ENCODE results near the gene PLXNC1. TPM values are rescaled to one million over a fixed set of nuclear protein-coding genes. Genes with fewer than 3 reads are reported as not detected.

Gene PLXNC1
- total and polyA plus RNA-seq, 2 of the 8 experiments (the other 6 are each of a cell fraction or from before 2014, with no cell fraction given): 0.83 to 2.0 TPM

DNA sequence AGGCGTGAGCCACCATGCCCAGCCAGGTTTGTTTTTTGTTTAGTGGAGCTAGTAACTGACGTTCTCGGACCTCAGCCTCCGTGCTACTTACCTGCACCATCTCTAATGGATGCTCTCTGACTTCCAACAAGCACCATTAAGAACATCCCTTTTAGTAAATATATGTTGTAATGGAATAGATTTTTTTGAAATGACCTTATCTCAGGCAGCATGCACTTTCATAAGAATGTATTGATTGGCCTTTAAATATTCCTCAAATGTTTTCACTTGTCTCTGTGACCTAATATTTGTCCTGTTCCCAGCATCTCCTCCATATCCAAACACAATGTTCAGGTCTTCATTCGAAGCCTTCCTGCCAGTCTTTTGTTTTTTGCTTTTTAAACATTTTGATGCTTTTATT, 51.7 kb downstream of the PLXNC1 start:
- ChIA-PET POLR2A (ENCODE audit: partially characterized antibody) (no interaction called here), CTCF (ENCODE audit: partially characterized antibody) (interaction anchor here (0.8 to 4.5 kb wide), 12 partner anchors 11 to 332 kb away, joined by 3 to 17 read pairs (median 4); no protein-coding TSS in a partner anchor)
- Histone ChIP-seq H3K56ac (replicated peaks; ENCODE audit: insufficient read length, low read depth, low read length) (no peak overlapping the region), H4K20me1 (replicated peaks in 1 of 2; ENCODE audit: control insufficient read depth in 1 of 2, insufficient read depth in 2 of 2, low read length in 2 of 2) (no peaks in the 10 kb centered on the region), H3K9ac (replicated peaks in 1 of 4; ENCODE audit: extremely low read depth in 1 of 4, low read depth in 3 of 4, low read length in 3 of 4) (no peak overlapping the region), H3K23ac (ENCODE audit: insufficient read length) (no peak overlapping the region), H3K4me1 (replicated peaks in 1 of 4; ENCODE audit: control insufficient read depth in 3 of 4, insufficient read depth in 4 of 4, low read length in 3 of 4) (peaks cover 0 to 8% (median 0%) of the 10 kb centered on the region in 4 experiments; a peak in 2 of 7 replicates), H3K9me3 (ENCODE audit: insufficient read depth in 2 of 2, low read depth in 1 of 2, low read length in 1 of 2) (no peaks in the 10 kb centered on the region), H3K27ac (ENCODE audit: low read depth, low read length) (no peak overlapping the region), H2BK20ac (ENCODE audit: low read length) (no peak overlapping the region), H4K8ac (ENCODE audit: extremely low read depth, insufficient read depth, low read length) (no peak overlapping the region), H2BK15ac (ENCODE audit: low read length) (no peak overlapping the region), H3K27me3 (replicated peaks in 1 of 4; ENCODE audit: control insufficient read depth in 3 of 4, extremely low read depth in 1 of 4, insufficient read depth in 3 of 4, low read length in 3 of 4) (no peaks in the 10 kb centered on the region), H3K18ac (ENCODE audit: extremely low read depth, low read length) (no peak overlapping the region), H3K79me1 (ENCODE audit: low read depth, low read length) (no peaks in the 10 kb centered on the region), H3K23me2 (ENCODE audit: low read depth, low read length) (no peaks in the 10 kb centered on the region), H2AK5ac (ENCODE audit: low read depth, low read length) (no peak overlapping the region), H2AFZ (ENCODE audit: low read length) (no peak overlapping the region), H3K4me3 (ENCODE audit: extremely low read depth in 1 of 4, insufficient read depth in 2 of 4, low read depth in 3 of 4, low read length in 4 of 4) (no peak overlapping the region), H4K5ac (ENCODE audit: insufficient read length, low read depth, low read length) (no peak overlapping the region), H3K4ac (replicated peaks; ENCODE audit: insufficient read length, low read depth, low read length) (no peak overlapping the region), H2BK5ac (ENCODE audit: low read depth, low read length) (no peak overlapping the region), H4K91ac (replicated peaks; ENCODE audit: insufficient read length, low read length) (no peak overlapping the region), H3K79me2 (ENCODE audit: control insufficient read depth in 1 of 2, insufficient read depth in 2 of 2, low read length in 2 of 2) (no peaks in the 10 kb centered on the region), H3K14ac (ENCODE audit: insufficient read length) (no peak overlapping the region), H2BK120ac (replicated peaks; ENCODE audit: low read depth, low read length) (no peak overlapping the region), H2BK12ac (ENCODE audit: low read depth, low read length) (no peak overlapping the region), H3K4me2 (ENCODE audit: insufficient read depth in 1 of 2, low read depth in 2 of 2, low read length in 2 of 2) (no peak overlapping the region), H3K36me3 (ENCODE audit: control insufficient read depth in 2 of 4, insufficient read depth in 4 of 4, low read length in 3 of 4) (no peaks in the 10 kb centered on the region)
- DNase-seq (ENCODE audit: low read depth in 1 of 2, low spot score in 2 of 2): no peak
- 85% methylated on average over 5 of the region's 5 CpGs; no CpG with 5 or more reads in 1 of the 2 experiments for WGBS, 2 experiments (ENCODE audit: extremely low coverage in 1 of 2, insufficient coverage in 1 of 2, insufficient read length in 1 of 2, insufficient replicate concordance in 2 of 2, low coverage in 1 of 2, low lambda C conversion rate in 2 of 2, missing lambda C conversion rate in 1 of 2)
- no peak for FAIRE-seq
- TF ChIP-seq ZNF274 (IDR thresholded peaks at IDR 0.05; ENCODE audit: borderline replicate concordance, extremely low read depth, low read length): no peak
- TF ChIP-seq FOSL1 (IDR thresholded peaks at IDR 0.05; ENCODE audit: insufficient read depth, low read depth, low read length): no peak
- no peak for TF ChIP-seq HDAC6 (IDR thresholded peaks at IDR 0.05; ENCODE audit: low read depth, low read length)
- TF ChIP-seq CBX5 (IDR thresholded peaks at IDR 0.05; ENCODE audit: low read depth, low read length): no peak
- TF ChIP-seq, protein P1, sequence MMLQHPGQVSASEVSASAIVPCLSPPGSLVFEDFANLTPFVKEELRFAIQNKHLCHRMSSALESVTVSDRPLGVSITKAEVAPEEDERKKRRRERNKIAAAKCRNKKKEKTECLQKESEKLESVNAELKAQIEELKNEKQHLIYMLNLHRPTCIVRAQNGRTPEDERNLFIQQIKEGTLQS (IDR thresholded peaks at IDR 0.05; ENCODE audit: insufficient read depth, low read depth, low read length): no peak
- no peak for TF ChIP-seq GTF2F1 (IDR thresholded peaks at IDR 0.05; ENCODE audit: borderline replicate concordance, low read depth, low read length)
- no peak for TF ChIP-seq NRF1 (IDR thresholded peaks at IDR 0.05; ENCODE audit: low read depth, low read length)
- TF ChIP-seq TAF1 (IDR thresholded peaks at IDR 0.05; ENCODE audit: low read depth, low read length): no peak
- no peak for TF ChIP-seq SP4 (IDR thresholded peaks at IDR 0.05; ENCODE audit: low read length)
- no peak for TF ChIP-seq RFX5 (IDR thresholded peaks at IDR 0.05; ENCODE audit: borderline replicate concordance, low read depth, low read length)
- no peak for TF ChIP-seq POLR2A (IDR thresholded peaks at IDR 0.05; ENCODE audit: control extremely low read depth in 1 of 2, low read depth in 2 of 2, low read length in 2 of 2)
- TF ChIP-seq KDM4A (IDR thresholded peaks at IDR 0.05; ENCODE audit: low read depth, low read length, severe bottlenecking): no peak
- TF ChIP-seq HDAC2 (IDR thresholded peaks at IDR 0.05; ENCODE audit: borderline replicate concordance in 1 of 2, low read depth in 2 of 2, low read length in 2 of 2): no peak
- no peak for TF ChIP-seq SIRT6 (IDR thresholded peaks at IDR 0.05; ENCODE audit: low read length)
- no peak for TF ChIP-seq MAFK (IDR thresholded peaks at IDR 0.05; ENCODE audit: low read depth, low read length)
